NCI-H146 (cell line): ENCODE results near the gene MARCKS.
A peak's percentile ranks its signal among the peaks of the same experiment; 100 is the strongest.

Experiments used
- DNase-seq: peaks from one replicate; lab custom pipeline; 2025; lab: John Stamatoyannopoulos, UW

Gene MARCKS

GRCh38 chr6:113856625-113857555, at the start of gene MARCKS:
Gene MARCKS, plus strand, starts transcription at chr6:113857345. Its CDS starts 401 bp downstream, at chr6:113857746.
- DNase-seq, result peak; percentile 94

GRCh38 chr6:113809826-113810225, 47.3 kb upstream of the MARCKS start:
- DNase-seq, result no peak

GRCh38 chr6:113813142-113813541, 44.0 kb upstream of the MARCKS start:
- no peak for DNase-seq

GRCh38 chr6:113818578-113818977, 38.6 kb upstream of the MARCKS start:
- DNase-seq, result no peak

GRCh38 chr6:113819169-113819830, 37.8 kb upstream of the MARCKS start:
- no peak for DNase-seq

- no peak for DNase-seq
These were observed 36.4 kb upstream of the MARCKS start for GRCh38 chr6:113820761-113821160.

- no peak for DNase-seq
These were observed 35.7 kb upstream of the MARCKS start for GRCh38 chr6:113821445-113821844.

- DNase-seq, result no peak
These were observed 33.2 kb upstream of the MARCKS start for GRCh38 chr6:113823916-113824315.

- DNase-seq, result no peak
These were observed 32.7 kb upstream of the MARCKS start for GRCh38 chr6:113824411-113824810.

GRCh38 chr6:113824866-113825265, 32.3 kb upstream of the MARCKS start:
- DNase-seq, result no peak

GRCh38 chr6:113825781-113826180, 31.4 kb upstream of the MARCKS start:
- DNase-seq, result no peak

GRCh38 chr6:113828984-113829695, 28.0 kb upstream of the MARCKS start:
- DNase-seq, result no peak

- no peak for DNase-seq
These were observed 27.5 kb upstream of the MARCKS start for GRCh38 chr6:113829696-113830045.

GRCh38 chr6:113830140-113830539, 27.0 kb upstream of the MARCKS start:
- no peak for DNase-seq

- DNase-seq, result no peak
These were observed 23.6 kb upstream of the MARCKS start for GRCh38 chr6:113833537-113833936.

GRCh38 chr6:113837170-113837569, 20.0 kb upstream of the MARCKS start:
- DNase-seq, result no peak

- DNase-seq, result no peak
These were observed 15.0 kb upstream of the MARCKS start for GRCh38 chr6:113842165-113842564.

- DNase-seq, result no peak
These were observed 13.6 kb upstream of the MARCKS start for GRCh38 chr6:113843500-113844073.

- DNase-seq, result no peak
These were observed 10.6 kb upstream of the MARCKS start for GRCh38 chr6:113846577-113846976.

- DNase-seq, result no peak
These were observed 9.7 kb upstream of the MARCKS start for GRCh38 chr6:113847447-113847846.

- no peak for DNase-seq
These were observed 8.9 kb upstream of the MARCKS start for GRCh38 chr6:113848280-113848679.

- DNase-seq, result no peak
These were observed 8.3 kb upstream of the MARCKS start for GRCh38 chr6:113848811-113849210.
